Measurements from ENCODE around the gene SEPTIN8.

Gene SEPTIN8

GRCh38 chr5:132704875-132705274 lies 72.2 kb downstream of the SEPTIN8 start:
- POLR2A ChIA-PET: interaction anchor here (1.1 kb wide), 1 partner anchor 33 kb away, joined by 3 read pairs; the partner anchor contains the start of gene KIF3A
- TF ChIP-seq, protein P1, sequence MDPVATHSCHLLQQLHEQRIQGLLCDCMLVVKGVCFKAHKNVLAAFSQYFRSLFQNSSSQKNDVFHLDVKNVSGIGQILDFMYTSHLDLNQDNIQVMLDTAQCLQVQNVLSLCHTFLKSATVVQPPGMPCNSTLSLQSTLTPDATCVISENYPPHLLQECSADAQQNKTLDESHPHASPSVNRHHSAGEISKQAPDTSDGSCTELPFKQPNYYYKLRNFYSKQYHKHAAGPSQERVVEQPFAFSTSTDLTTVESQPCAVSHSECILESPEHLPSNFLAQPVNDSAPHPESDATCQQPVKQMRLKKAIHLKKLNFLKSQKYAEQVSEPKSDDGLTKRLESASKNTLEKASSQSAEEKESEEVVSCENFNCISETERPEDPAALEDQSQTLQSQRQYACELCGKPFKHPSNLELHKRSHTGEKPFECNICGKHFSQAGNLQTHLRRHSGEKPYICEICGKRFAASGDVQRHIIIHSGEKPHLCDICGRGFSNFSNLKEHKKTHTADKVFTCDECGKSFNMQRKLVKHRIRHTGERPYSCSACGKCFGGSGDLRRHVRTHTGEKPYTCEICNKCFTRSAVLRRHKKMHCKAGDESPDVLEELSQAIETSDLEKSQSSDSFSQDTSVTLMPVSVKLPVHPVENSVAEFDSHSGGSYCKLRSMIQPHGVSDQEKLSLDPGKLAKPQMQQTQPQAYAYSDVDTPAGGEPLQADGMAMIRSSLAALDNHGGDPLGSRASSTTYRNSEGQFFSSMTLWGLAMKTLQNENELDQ (tag by site-specific recombination; IDR thresholded peaks at IDR 0.05; ENCODE audit: low read depth): no peak
- TF ChIP-seq ZNF670 (tag by site-specific recombination; IDR thresholded peaks at IDR 0.05; ENCODE audit: low read depth) (no peak), ZNF610 (tag by site-specific recombination; IDR thresholded peaks at IDR 0.05; ENCODE audit: borderline replicate concordance) (no peak), ZNF473 (tag by site-specific recombination; IDR thresholded peaks at IDR 0.05) (no peak), AEBP2 (tag by site-specific recombination; IDR thresholded peaks at IDR 0.05; ENCODE audit: borderline replicate concordance) (no peak), SETDB1 (IDR thresholded peaks at IDR 0.05; ENCODE audit: insufficient read length, low read length) (no peak), ZNF341 (tag by site-specific recombination; IDR thresholded peaks at IDR 0.05; ENCODE audit: low read depth) (no peak), ZNF692 (tag by site-specific recombination; IDR thresholded peaks at IDR 0.05) (no peak), MYNN (tag by site-specific recombination; IDR thresholded peaks at IDR 0.05; ENCODE audit: borderline replicate concordance) (no peak)
- TF ChIP-seq, protein P2, sequence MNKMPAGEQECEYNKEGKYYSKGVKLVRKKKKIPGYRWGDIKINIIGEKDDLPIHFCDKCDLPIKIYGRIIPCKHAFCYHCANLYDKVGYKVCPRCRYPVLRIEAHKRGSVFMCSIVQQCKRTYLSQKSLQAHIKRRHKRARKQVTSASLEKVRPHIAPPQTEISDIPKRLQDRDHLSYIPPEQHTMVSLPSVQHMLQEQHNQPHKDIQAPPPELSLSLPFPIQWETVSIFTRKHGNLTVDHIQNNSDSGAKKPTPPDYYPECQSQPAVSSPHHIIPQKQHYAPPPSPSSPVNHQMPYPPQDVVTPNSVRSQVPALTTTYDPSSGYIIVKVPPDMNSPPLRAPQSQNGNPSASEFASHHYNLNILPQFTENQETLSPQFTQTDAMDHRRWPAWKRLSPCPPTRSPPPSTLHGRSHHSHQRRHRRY (tag by site-specific recombination; IDR thresholded peaks at IDR 0.05): no peak
- TF ChIP-seq, protein P3, sequence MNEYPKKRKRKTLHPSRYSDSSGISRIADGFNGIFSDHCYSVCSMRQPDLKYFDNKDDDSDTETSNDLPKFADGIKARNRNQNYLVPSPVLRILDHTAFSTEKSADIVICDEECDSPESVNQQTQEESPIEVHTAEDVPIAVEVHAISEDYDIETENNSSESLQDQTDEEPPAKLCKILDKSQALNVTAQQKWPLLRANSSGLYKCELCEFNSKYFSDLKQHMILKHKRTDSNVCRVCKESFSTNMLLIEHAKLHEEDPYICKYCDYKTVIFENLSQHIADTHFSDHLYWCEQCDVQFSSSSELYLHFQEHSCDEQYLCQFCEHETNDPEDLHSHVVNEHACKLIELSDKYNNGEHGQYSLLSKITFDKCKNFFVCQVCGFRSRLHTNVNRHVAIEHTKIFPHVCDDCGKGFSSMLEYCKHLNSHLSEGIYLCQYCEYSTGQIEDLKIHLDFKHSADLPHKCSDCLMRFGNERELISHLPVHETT (tag by site-specific recombination; IDR thresholded peaks at IDR 0.05): no peak
- Histone ChIP-seq H3K9me3 (ENCODE audit: control insufficient read depth, insufficient read depth, low read depth, low read length) (no peaks in the 10 kb centered on the region), H3K4me1 (ENCODE audit: control insufficient read depth, insufficient read depth, low read length) (no peaks in the 10 kb centered on the region), H3K4me3 (ENCODE audit: low read depth, low read length) (no peak overlapping the region), H3K27ac (ENCODE audit: extremely low read depth, low read depth, low read length) (no peak overlapping the region), H3K36me3 (ENCODE audit: control insufficient read depth in 2 of 2, insufficient read depth in 1 of 2, low read length in 2 of 2) (peaks cover 22 to 44% of the 10 kb centered on the region in 2 experiments)
- CTCF ChIA-PET: interaction anchor here (0.5 to 0.7 kb wide), 3 partner anchors 97 to 675 kb away, joined by 3 read pairs; no protein-coding TSS in a partner anchor
